Panc1 (cell line): ENCODE data around the gene SH3BGR. TPM values are rescaled to one million over a fixed set of nuclear protein-coding genes. Genes with fewer than 3 reads are reported as not detected.

Experiments used
- ATAC-seq: fragments of 200-7000 bp; cut with Tn5 transposase; 2 replicates; pipeline ENCODE4 v1.9.1; 2020; ENCODE audit warnings: mild to moderate bottlenecking, moderate library complexity
- BruUV-seq: library from RNA; stranded (reverse); fragments of 400-500 nt; replicated peaks from 2 replicates; lab custom pipeline; 2021; lab: Mats Ljungman, UMichigan
- CTCF ChIA-PET: fragments of 300-600 bp; sonication (Branson Sonifier 250); formaldehyde crosslinking; loops from one replicate; lab custom pipeline; 2022; ENCODE audit warnings: antibody characterized with exemption; lab: Charles Lee
- POLR2A ChIA-PET: fragments of 300-600 bp; sonication (Branson Sonifier 250); formaldehyde crosslinking; loops from one replicate; lab custom pipeline; 2022; ENCODE audit warnings: antibody characterized with exemption; lab: Charles Lee
- DNase-seq: peaks from one replicate; pipeline ENCODE4 v3.0.0-alpha.2; 2010; ENCODE audit warnings: low read depth, low spot score
- H3K27ac ChIP-seq: 2 replicates; pipeline ENCODE4 v1.5.1; 2011; ENCODE audit warnings: mild to moderate bottlenecking, low read length, inconsistent platforms
- H3K27me3 ChIP-seq: fragments of 200-500 bp; sonication (Bioruptor generic); 2 replicates; pipeline ENCODE4 v1.6.0; 2014; ENCODE audit warnings: low read length, inconsistent platforms; ENCODE audit not compliant: control insufficient read depth, insufficient read depth
- H3K36me3 ChIP-seq: fragments of 200-500 bp; sonication (Bioruptor generic); 2 replicates; pipeline ENCODE4 v1.5.1; 2014; ENCODE audit warnings: inconsistent platforms, mild to moderate bottlenecking, low read length, moderate library complexity; ENCODE audit not compliant: control insufficient read depth, insufficient read depth
- H3K4me1 ChIP-seq: 2 replicates; pipeline ENCODE4 v1.5.1; 2011; ENCODE audit warnings: inconsistent platforms, mild to moderate bottlenecking, low read length, moderate library complexity; ENCODE audit not compliant: control insufficient read depth, insufficient read depth
- H3K4me3 ChIP-seq, 2 experiments: 2 replicates each; pipeline ENCODE4 v1.5.1; 2011 to 2012; ENCODE audit warnings: low read depth in 2 of 2, low read length in 2 of 2, mild to moderate bottlenecking in 2 of 2, inconsistent platforms in 1 of 2, moderate library complexity in 1 of 2
- H3K9me3 ChIP-seq: fragments of 200-500 bp; sonication (Bioruptor generic); 2 replicates; pipeline ENCODE4 v1.5.1; 2014; ENCODE audit warnings: low read depth, mild to moderate bottlenecking, inconsistent platforms, low read length, moderate library complexity; ENCODE audit not compliant: control insufficient read depth, insufficient read depth
- CTCF ChIP-seq: fragments of 450-650 bp; IDR thresholded peaks from 2 replicates; pipeline ENCODE4 v1.5.1; 2017; ENCODE audit warnings: mild to moderate bottlenecking
- POLR2AphosphoS5 ChIP-seq: IDR thresholded peaks from 2 replicates; pipeline ENCODE4 v1.6.1; 2012; ENCODE audit warnings: mild to moderate bottlenecking, low read depth, low read length, moderate library complexity
- REST ChIP-seq, 2 experiments: IDR thresholded peaks; 2 replicates each; pipeline ENCODE4 v1.6.1; 2011 to 2012; ENCODE audit warnings: low read depth in 2 of 2, control low read depth in 1 of 2, low read length in 1 of 2, mild to moderate bottlenecking in 1 of 2, moderate library complexity in 1 of 2; ENCODE audit not compliant: insufficient read depth in 1 of 2
- SIN3A ChIP-seq: IDR thresholded peaks from 2 replicates; pipeline ENCODE4 v1.6.1; 2012; ENCODE audit warnings: low read depth, mild to moderate bottlenecking, low read length, moderate library complexity, borderline replicate concordance; ENCODE audit not compliant: insufficient read depth
- TCF7L2 ChIP-seq: IDR thresholded peaks from 2 replicates; pipeline ENCODE4 v1.6.1; 2011; ENCODE audit warnings: mild to moderate bottlenecking, low read depth, low read length, inconsistent platforms
- in situ Hi-C: cut with HindIII; loops from 2 replicates; pipeline ENCODE4 v1.10.0; 2016; ENCODE audit warnings: low sequenced_read_pairs, low pct_unique_long_range_greater_than_20kb
- intact Hi-C: fragments of 100-400 bp; cut with micrococcal nuclease; formaldehyde crosslinking; loops from one replicate; pipeline ENCODE4 v1.10.0; 2022; ENCODE audit not compliant: unreplicated experiment
- total RNA-seq: library from RNA; stranded (reverse); gene quantifications from one replicate; pipeline ENCODE4 v1.2.1, GENCODE V29; 2021; ENCODE audit not compliant: unreplicated experiment

SH3BGR gene
- total RNA-seq, 1 experiment from 2014 or later: 1.7 TPM

- H3K36me3 ChIP-seq: no peaks in the 10 kb centered on the region
- intact Hi-C loops (no loop called here), in situ Hi-C loops (no loop called here)
- no peak for DNase-seq
- H3K4me1 ChIP-seq: no peaks in the 10 kb centered on the region
- no peak overlapping the region for H3K27ac ChIP-seq
- no peak for ATAC-seq
- TF ChIP-seq CTCF (no peak), REST (IDR thresholded peaks at IDR 0.05; ENCODE audit: insufficient read depth in 1 of 2, low read depth in 2 of 2, low read length in 1 of 2) (no peak), POLR2AphosphoS5 (no peak), TCF7L2 (no peak), SIN3A (no peak)
- H3K9me3 ChIP-seq: no peaks in the 10 kb centered on the region
- no TSS peak for BruUV-seq
- POLR2A ChIA-PET: no interaction called here
- H3K27me3 ChIP-seq: no peaks in the 10 kb centered on the region
- H3K4me3 ChIP-seq: no peak overlapping the region
- CTCF ChIA-PET: no interaction called here
These were observed 37.7 kb downstream of the SH3BGR start for GRCh38 chr21:39489380-39489924.

- Histone ChIP-seq H3K27ac (no peak overlapping the region), H3K27me3 (no peaks in the 10 kb centered on the region), H3K4me1 (no peaks in the 10 kb centered on the region), H3K4me3 (no peak overlapping the region), H3K36me3 (no peaks in the 10 kb centered on the region), H3K9me3 (no peaks in the 10 kb centered on the region)
- ATAC-seq: no peak
- ChIA-PET CTCF (no interaction called here), POLR2A (no interaction called here)
- in situ Hi-C loops: no loop called here
- no TSS peak for BruUV-seq
- no peak for DNase-seq
- TF ChIP-seq REST (IDR thresholded peaks at IDR 0.05; ENCODE audit: insufficient read depth in 1 of 2, low read depth in 2 of 2, low read length in 1 of 2) (no peak), SIN3A (no peak), TCF7L2 (no peak), POLR2AphosphoS5 (no peak), CTCF (no peak)
- intact Hi-C loops: no loop called here
These were observed 47.4 kb downstream of the SH3BGR start for GRCh38 chr21:39499156-39499555.
